Effector memory CD8-positive, alpha-beta T cell (primary cell): ENCODE data around the gene GCHFR.

ENCODE experiments used
- ATAC-seq: fragments of 150-1000 bp; cut with Tn5 transposase; replicated peaks from 2 replicates; pipeline ENCODE4 v1.10.0; 2021; ENCODE audit warnings: mild to moderate bottlenecking, moderate library complexity
- DNase-seq, 3 experiments: peaks; one replicate each; pipeline ENCODE4 v3.0.0; 2021
- H3K27ac Mint-ChIP-seq, 2 donors: one replicate each; pipeline ENCODE4 v1.8.0; 2022; ENCODE audit warnings: mild to moderate bottlenecking in 2 of 2, mixed read lengths in 2 of 2, moderate library complexity in 2 of 2
- H3K27me3 Mint-ChIP-seq, 2 donors: one replicate each; pipeline ENCODE4 v1.8.0; 2022; ENCODE audit warnings: mixed read lengths in 2 of 2
- H3K36me3 Mint-ChIP-seq: one replicate; pipeline ENCODE4 v1.8.0; 2022; ENCODE audit warnings: mild to moderate bottlenecking, moderate library complexity, mixed read lengths; ENCODE audit not compliant: insufficient read depth
- H3K4me1 Mint-ChIP-seq, 2 donors: one replicate each; pipeline ENCODE4 v1.8.0; 2022; ENCODE audit warnings: low read depth in 2 of 2, mixed read lengths in 2 of 2
- H3K4me3 Mint-ChIP-seq, 2 donors: one replicate each; pipeline ENCODE4 v1.8.0; 2022; ENCODE audit warnings: mild to moderate bottlenecking in 2 of 2, mixed read lengths in 2 of 2, moderate library complexity in 2 of 2
- H3K9me3 Mint-ChIP-seq, 2 donors: one replicate each; pipeline ENCODE4 v1.8.0; 2022; ENCODE audit warnings: mixed read lengths in 2 of 2
- total RNA-seq, 9 experiments: gene quantifications; one replicate each; lab custom pipeline; 2026; lab: John Stamatoyannopoulos, UW

GCHFR gene
- 3.4 to 30.3 (median 10.2) reads per million in 9 experiments for total RNA-seq

DNA sequence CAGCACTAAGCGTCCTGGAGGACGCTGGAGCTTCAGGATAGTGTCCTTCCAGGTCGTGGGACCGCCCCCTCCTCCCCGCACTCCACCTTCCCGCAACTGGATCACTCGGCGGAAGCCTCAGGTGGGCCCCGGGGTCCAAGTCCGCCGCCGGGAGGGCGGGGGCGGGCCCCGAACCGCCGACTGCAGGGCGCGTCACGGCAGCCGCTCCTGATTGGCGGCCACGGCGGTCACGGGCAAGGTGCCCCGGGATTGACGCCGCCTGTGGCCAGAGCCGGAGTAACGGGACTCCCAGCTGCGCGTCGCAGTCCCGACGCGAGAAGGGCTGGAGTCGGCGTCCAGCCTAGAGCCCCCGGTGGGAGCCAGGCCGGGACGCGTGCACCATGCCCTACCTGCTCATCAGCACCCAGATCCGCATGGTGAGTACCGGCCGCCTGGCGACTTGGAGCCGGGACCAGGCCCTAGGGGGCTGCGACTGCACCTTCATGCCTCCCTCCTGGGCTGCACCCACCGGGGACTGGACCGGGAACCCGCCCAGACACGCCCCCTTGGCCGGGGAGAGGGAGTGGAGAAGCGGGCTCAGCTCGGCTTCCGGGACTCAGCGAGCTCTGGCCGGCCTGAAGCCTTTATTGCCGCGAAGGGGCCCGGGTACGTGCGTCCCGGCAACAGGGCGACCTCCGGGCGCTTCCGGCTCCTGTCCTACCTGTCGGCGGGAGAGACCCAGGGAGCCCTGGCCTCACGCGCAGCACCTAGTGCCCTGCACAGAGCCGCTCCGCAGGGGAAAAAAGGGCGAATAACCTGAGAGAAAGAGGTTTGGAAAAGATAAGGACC is at the start of gene GCHFR:
Gene GCHFR, plus strand, starts transcription at position 268 of the 828 bp plus-strand sequence. Its CDS starts 113 bp downstream, at position 381.
- ATAC-seq (peak; percentile 30), DNase-seq (peak; percentile 42 to 45 (median 45))
- Mint-ChIP-seq H3K27me3 (no peaks in the 10 kb centered on the region), H3K9me3 (no peaks in the 10 kb centered on the region), H3K36me3 (peaks cover 10% of the 10 kb centered on the region), H3K27ac (peak within 1 kb of the TSS; percentile 92 to 93), H3K4me1 (peaks cover 17 to 35% of the 10 kb centered on the region in 2 donors), H3K4me3 (peak within 1 kb of the TSS; percentile 78 to 87)

DNA sequence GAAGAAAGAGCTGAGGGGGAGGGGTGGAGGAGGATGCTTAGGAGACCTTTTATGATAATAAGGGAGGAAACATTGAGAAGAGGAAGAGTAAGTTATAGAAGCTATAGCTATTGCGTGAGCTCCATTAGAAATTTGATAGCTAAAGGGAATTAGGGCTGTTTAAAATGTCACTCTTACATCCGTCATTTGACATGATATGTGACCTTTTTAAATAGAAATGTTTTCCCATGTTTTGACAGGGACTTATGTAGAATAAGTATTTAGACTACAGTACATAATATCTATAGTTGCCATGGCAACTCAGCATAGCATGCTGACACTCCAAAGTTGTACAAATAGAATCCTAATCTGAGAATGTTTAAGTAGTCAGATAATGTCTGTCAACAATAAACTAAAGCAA is 49.7 kb upstream of the GCHFR start:
- Mint-ChIP-seq H3K4me3 (no peak overlapping the region), H3K27me3 (no peaks in the 10 kb centered on the region), H3K27ac (no peak overlapping the region)

DNA sequence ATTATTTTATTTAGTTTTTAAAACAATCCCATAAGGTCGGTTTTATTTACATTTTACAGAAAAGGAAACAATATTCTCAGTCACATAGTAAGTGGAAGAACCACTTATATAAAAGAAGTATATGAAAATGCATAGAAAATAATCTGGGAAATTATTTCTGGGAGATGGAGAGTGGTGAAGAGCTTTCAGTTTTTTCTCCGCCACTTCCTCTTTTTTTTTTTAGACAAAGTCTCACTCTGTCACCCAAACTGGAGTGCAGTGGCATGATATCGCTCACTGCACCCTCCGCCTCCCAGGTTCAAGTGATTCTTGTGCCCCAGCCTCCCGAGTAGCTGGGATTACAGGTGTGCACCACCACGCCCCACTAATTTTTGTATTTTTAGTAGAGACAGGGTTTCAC is 47.7 kb upstream of the GCHFR start:
- H3K36me3 Mint-ChIP-seq = no peaks in the 10 kb centered on the region
- no peak overlapping the region for H3K4me3 Mint-ChIP-seq
- no peak overlapping the region for H3K27ac Mint-ChIP-seq
- H3K9me3 Mint-ChIP-seq = no peaks in the 10 kb centered on the region
- H3K27me3 Mint-ChIP-seq = no peaks in the 10 kb centered on the region
- no peak for ATAC-seq
- no peaks in the 10 kb centered on the region for H3K4me1 Mint-ChIP-seq
- no peak for DNase-seq

More for the DNA sequence above, 49.7 kb upstream of the GCHFR start:
- no peaks in the 10 kb centered on the region for H3K4me1 Mint-ChIP-seq
- no peaks in the 10 kb centered on the region for H3K9me3 Mint-ChIP-seq
- no peak for DNase-seq
- no peaks in the 10 kb centered on the region for H3K36me3 Mint-ChIP-seq
- no peak for ATAC-seq

DNA sequence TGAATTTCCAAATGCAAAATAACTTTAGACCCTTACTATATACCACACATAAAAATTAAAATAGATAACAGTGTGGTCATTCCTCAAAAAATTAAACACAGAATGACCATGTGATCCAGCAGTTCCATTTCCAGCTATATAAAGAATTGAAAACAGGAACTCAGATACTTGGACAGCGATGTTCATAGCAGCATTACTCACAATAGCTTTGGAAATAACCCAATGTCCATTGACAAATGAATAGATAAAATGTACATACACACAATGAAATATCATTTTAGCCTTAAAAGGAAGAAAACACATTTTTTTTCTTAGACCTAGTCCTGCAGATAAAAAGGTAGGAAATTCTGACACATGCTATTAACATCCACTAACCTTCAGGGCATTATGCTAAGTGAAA is 42.2 kb upstream of the GCHFR start:
- Mint-ChIP-seq H3K9me3 (no peaks in the 10 kb centered on the region), H3K4me1 (peaks cover 0 to 4% of the 10 kb centered on the region in 2 donors), H3K4me3 (no peak overlapping the region), H3K36me3 (no peaks in the 10 kb centered on the region), H3K27me3 (no peaks in the 10 kb centered on the region), H3K27ac (no peak overlapping the region)
- DNase-seq = no peak
- no peak for ATAC-seq

DNA sequence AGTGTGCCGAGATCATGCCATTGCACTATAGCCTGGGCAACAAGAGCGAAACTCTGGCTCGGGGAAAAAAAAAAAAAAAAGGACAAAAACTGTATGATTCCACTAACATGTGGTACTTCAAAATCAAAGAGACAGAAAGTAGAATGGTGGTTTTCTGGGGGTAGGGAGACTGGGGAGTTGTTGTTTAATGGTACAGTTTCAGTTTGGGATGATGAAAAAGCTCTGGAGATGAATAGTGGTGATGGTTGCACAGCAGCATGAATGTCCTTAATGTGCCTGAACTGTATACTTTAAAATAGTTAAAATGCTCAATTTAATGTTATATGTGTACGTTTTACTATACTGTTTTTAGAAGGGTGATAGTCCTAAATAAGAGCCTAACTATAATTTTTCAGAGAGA is 41.5 kb upstream of the GCHFR start:
- Mint-ChIP-seq H3K4me3 (no peak overlapping the region), H3K4me1 (peaks cover 0 to 4% of the 10 kb centered on the region in 2 donors), H3K27me3 (no peaks in the 10 kb centered on the region), H3K9me3 (no peaks in the 10 kb centered on the region), H3K27ac (no peak overlapping the region), H3K36me3 (no peaks in the 10 kb centered on the region)
- ATAC-seq = no peak
- no peak for DNase-seq

DNA sequence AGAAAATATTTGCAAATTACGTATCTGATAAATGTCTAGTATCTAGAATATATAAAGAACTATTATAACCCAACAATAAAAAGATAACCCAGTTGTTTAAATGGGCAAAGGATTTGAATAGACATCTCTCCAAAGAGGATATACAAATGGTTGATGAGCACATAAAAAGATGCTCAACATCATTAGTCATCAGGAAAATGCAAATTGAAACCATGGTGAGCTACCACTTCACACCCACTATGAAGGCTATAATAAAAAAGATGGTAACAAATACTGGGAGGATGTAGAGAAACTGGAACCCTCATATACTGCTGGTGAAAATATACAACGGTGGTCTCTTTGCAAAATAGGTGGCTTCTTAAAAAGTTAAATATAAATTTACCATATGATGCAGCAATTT is 40.9 kb upstream of the GCHFR start:
- no peak overlapping the region for H3K4me3 Mint-ChIP-seq
- H3K4me1 Mint-ChIP-seq = peaks cover 0 to 4% of the 10 kb centered on the region in 2 donors
- no peak for ATAC-seq
- H3K9me3 Mint-ChIP-seq = no peaks in the 10 kb centered on the region
- H3K27ac Mint-ChIP-seq = peak overlapping the region in 1 of 2 donors; percentile 8
- no peak for DNase-seq
- no peaks in the 10 kb centered on the region for H3K27me3 Mint-ChIP-seq
- no peaks in the 10 kb centered on the region for H3K36me3 Mint-ChIP-seq

DNA sequence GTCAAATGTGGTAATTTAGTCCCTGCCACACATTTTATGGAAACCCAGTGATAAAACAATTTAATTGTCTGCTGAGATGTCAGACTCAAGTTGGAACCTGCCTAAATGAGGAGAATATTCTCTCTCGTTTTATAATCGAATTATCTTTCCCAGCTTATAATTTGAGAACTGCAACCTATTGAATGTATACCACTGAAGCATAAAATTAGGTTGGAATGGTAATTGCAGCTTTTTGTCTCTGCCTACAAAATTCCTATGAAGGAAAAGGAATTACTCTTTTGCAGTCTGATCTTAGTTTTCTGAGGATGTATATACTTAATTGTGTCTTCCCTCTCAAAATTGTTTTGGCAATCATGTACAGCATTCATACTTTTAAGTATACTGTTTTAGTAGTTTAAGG is 39.9 kb upstream of the GCHFR start:
- no peaks in the 10 kb centered on the region for H3K27me3 Mint-ChIP-seq
- H3K4me1 Mint-ChIP-seq = peaks cover 0 to 4% of the 10 kb centered on the region in 2 donors
- no peak overlapping the region for H3K4me3 Mint-ChIP-seq
- no peak for ATAC-seq
- no peaks in the 10 kb centered on the region for H3K36me3 Mint-ChIP-seq
- no peak overlapping the region for H3K27ac Mint-ChIP-seq
- no peak for DNase-seq
- H3K9me3 Mint-ChIP-seq = no peaks in the 10 kb centered on the region

DNA sequence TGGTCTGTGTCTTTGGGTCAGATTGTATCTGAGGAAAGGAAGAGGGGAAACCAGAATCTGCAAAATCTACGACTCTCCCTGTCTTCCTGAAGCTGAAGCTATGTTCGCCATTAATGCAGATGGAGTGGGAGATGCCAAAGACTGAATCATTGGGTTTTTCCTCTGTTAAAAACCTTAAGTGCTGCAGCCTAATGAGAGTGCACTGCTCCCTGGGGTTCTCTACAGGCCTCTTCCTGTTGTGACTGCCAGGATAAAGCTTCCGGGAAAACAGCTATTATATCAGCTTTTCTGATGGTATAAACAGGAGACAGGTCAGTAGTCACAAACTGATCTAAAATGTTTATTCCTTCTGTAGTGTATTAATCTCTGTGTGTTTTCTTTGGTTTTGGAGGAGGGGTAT is 32.8 kb upstream of the GCHFR start:
- Mint-ChIP-seq H3K36me3 (peaks cover 21% of the 10 kb centered on the region), H3K4me1 (no peaks in the 10 kb centered on the region), H3K9me3 (no peaks in the 10 kb centered on the region), H3K4me3 (no peak overlapping the region), H3K27me3 (no peaks in the 10 kb centered on the region), H3K27ac (no peak overlapping the region)
- no peak for DNase-seq
- ATAC-seq = no peak

DNA sequence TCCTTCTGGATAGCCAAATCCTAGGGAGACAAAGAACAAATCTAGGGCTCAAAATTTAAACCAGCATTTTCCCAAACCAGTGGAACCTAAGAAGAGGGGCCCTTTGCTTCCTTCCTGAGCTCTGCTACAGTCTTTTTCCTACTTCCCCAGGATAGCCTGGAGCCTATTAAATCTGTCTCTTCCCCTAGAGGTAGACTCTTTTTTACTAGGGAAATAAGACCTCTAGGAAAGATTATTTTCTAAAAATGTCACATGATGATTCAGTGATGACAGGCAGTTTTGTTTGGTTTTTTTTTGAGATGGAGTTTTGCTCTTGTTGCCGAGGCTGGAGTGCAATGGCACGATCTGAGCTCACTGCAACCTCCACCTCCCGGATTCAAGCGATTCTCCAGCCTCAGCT is 27.3 kb upstream of the GCHFR start:
- Mint-ChIP-seq H3K36me3 (peaks cover 38% of the 10 kb centered on the region), H3K4me3 (no peak overlapping the region), H3K27me3 (no peaks in the 10 kb centered on the region), H3K9me3 (no peaks in the 10 kb centered on the region), H3K4me1 (no peaks in the 10 kb centered on the region), H3K27ac (no peak overlapping the region)
- no peak for ATAC-seq
- DNase-seq = no peak

DNA sequence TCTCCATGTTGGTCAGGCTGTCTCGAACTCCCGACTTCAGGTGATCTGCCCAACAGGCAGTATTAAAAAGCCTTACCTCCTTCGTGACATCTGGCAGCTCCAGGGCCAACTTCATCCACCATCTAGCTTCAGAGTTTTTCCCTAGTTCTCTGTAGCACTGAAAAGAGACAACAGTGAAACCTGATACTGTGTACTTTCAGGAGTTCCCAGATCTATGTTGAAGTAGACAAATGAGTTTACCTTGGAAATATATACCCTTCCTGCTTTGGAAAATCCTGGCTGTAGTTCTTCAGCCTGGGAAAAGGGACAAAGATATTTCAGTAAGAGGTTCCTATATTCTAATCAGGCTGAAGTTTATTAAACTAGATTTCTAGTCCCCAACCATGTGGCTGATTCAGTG is 26.8 kb upstream of the GCHFR start:
- H3K27ac Mint-ChIP-seq = peak overlapping the region in 1 of 2 donors; percentile 26

DNA sequence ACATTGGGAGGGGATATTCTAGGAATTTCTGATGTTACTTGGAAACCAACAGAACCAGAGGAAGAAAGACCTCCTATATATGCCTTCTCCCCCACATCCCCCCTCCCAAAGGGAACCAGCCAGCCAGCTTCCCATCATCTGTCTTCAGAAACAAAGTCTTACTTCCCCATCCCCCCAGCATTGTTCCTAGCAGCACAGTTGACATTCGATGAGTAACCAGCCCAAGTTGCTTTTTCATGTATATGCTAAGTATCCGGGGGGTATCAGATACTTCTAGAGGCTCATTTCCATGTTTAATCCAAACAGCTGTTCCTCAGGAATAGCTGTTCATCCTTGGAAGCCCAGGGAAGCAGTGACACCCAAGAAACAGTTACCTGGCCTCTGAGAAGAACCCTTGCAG is 24.8 kb upstream of the GCHFR start:
- H3K4me1 Mint-ChIP-seq = peaks cover 13% of the 10 kb centered on the region in 2 donors
- DNase-seq = no peak
- H3K9me3 Mint-ChIP-seq = no peaks in the 10 kb centered on the region
- no peaks in the 10 kb centered on the region for H3K27me3 Mint-ChIP-seq
- H3K27ac Mint-ChIP-seq = peak overlapping the region in 1 of 2 donors; percentile 57
- peaks cover 46% of the 10 kb centered on the region for H3K36me3 Mint-ChIP-seq
- no peak for ATAC-seq
- no peak overlapping the region for H3K4me3 Mint-ChIP-seq

More for the DNA sequence above, 26.8 kb upstream of the GCHFR start:
- H3K4me3 Mint-ChIP-seq = no peak overlapping the region
- H3K4me1 Mint-ChIP-seq = no peaks in the 10 kb centered on the region
- no peaks in the 10 kb centered on the region for H3K27me3 Mint-ChIP-seq
- ATAC-seq (no peak), DNase-seq (no peak)
- H3K9me3 Mint-ChIP-seq = no peaks in the 10 kb centered on the region
- H3K36me3 Mint-ChIP-seq = peaks cover 38% of the 10 kb centered on the region

DNA sequence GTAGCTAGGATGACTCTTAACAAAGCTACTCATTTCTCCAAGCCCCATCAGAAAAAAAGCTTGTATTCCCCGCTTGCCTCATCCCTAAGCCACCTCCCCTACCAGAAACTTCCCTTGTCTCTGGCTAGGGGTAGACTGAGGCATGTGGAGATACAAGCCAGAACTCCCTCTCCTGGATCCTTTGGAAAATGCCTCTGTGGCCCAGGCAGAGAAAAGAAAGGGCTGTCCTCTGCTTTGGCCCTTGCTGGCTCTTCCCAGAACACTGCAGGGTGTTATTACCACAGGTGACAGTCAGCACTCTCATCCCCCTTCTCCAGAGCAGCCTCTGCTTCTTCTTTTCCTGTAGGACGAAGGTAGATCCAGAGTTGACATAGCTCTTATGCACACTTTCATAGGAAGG is 24.0 kb upstream of the GCHFR start:
- Mint-ChIP-seq H3K36me3 (peaks cover 43% of the 10 kb centered on the region), H3K27ac (peak overlapping the region in 1 of 2 donors; percentile 57)

DNA sequence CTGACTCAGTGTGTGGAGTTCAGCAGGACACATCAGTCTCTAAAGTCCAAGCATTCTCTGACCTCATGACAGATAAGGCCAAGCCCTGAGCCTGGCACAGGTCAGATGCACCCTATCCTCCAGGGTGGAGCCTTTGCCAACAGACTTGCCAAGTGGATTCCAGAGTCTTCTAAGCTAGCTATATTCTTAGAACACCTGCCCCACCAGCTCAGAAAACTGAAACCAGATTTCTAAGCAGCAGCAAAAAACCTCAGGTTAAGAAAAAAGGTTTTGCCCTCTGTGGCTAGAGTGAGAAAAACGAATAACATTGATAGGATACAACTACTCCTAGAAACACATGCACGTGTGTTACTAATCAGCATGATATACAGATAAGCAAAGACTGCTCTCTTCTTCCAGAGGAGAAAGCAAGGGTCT is 20.4 kb upstream of the GCHFR start:
- peak; percentile 53 for ATAC-seq
- Mint-ChIP-seq H3K27ac (peak overlapping the region; percentile 97 to 98), H3K36me3 (peaks cover 19% of the 10 kb centered on the region)

More for the DNA sequence above, 24.0 kb upstream of the GCHFR start:
- no peaks in the 10 kb centered on the region for H3K9me3 Mint-ChIP-seq
- DNase-seq (no peak), ATAC-seq (no peak)
- H3K4me1 Mint-ChIP-seq = peaks cover 17% of the 10 kb centered on the region in 2 donors
- no peak overlapping the region for H3K4me3 Mint-ChIP-seq
- no peaks in the 10 kb centered on the region for H3K27me3 Mint-ChIP-seq

More for the DNA sequence above, 20.4 kb upstream of the GCHFR start:
- Mint-ChIP-seq H3K9me3 (no peaks in the 10 kb centered on the region), H3K27me3 (no peaks in the 10 kb centered on the region), H3K4me1 (peaks cover 24 to 25% of the 10 kb centered on the region in 2 donors), H3K4me3 (peak overlapping the region; percentile 66 to 74)
- peak in 1 of 3 experiments; percentile 21 for DNase-seq
